Anterior cingulate cortex (tissue), 58 donors: ENCODE measurements around the gene RSRC2.

Experiments used
- DNase-seq, 58 donors: peaks; one replicate each; lab custom pipeline; 2025; lab: John Stamatoyannopoulos, UW

RSRC2 gene

GRCh38 chr12:122454739-122455138 is 72.0 kb downstream of the RSRC2 start:
- DNase-seq, result no peak

- no peak for DNase-seq
Measured at GRCh38 chr12:122454250-122454721, 72.5 kb downstream of the RSRC2 start.
